Rectal smooth muscle tissue (tissue), 1 donor: ENCODE data around the gene JTB.
A peak's percentile ranks its signal among the peaks of the same experiment; 100 is the strongest.

Source experiments
- H3K27ac ChIP-seq: one replicate; pipeline ENCODE4 v1.7.0; 2013; ENCODE audit warnings: low read depth, low read length, inconsistent platforms
- H3K27me3 ChIP-seq: one replicate; pipeline ENCODE4 v1.7.0; 2013; ENCODE audit warnings: low read length; ENCODE audit not compliant: control insufficient read depth, insufficient read depth
- H3K36me3 ChIP-seq: one replicate; pipeline ENCODE4 v1.7.0; 2013; ENCODE audit warnings: low read length; ENCODE audit not compliant: control insufficient read depth, insufficient read depth
- H3K4me1 ChIP-seq: one replicate; pipeline ENCODE4 v1.7.0; 2013; ENCODE audit warnings: low read length; ENCODE audit not compliant: control insufficient read depth, insufficient read depth
- H3K4me3 ChIP-seq: one replicate; pipeline ENCODE4 v1.7.0; 2013; ENCODE audit warnings: low read length
- H3K9ac ChIP-seq: one replicate; pipeline ENCODE4 v1.7.0; 2013; ENCODE audit warnings: low read length

The JTB gene

GRCh38 chr1:153945131-153945794, 32.2 kb downstream of the JTB start:
- H3K27me3 ChIP-seq = no peaks in the 10 kb centered on the region
- peaks cover 42% of the 10 kb centered on the region for H3K36me3 ChIP-seq
- peak overlapping the region; percentile 70 for H3K4me3 ChIP-seq
- H3K27ac ChIP-seq = peak overlapping the region; percentile 88
- H3K4me1 ChIP-seq = peaks cover 9% of the 10 kb centered on the region
- H3K9ac ChIP-seq = peak overlapping the region; percentile 79

DNA sequence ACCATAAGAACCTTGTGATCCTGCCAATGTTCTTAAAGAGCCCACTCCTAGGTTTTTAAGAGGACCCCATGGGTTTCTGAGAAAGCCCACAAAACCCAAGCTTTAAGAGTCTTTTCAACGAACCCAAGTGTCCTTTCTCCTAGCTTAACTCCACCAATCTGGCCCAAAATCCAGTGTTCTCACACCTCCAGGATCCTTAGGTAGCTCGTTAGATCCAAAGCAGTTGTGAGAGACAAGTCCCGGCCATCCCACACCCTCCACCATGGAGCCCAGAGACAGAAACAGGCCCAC, 32.7 kb downstream of the JTB start:
- peak overlapping the region; percentile 18 for H3K9ac ChIP-seq
- peak overlapping the region; percentile 70 for H3K4me3 ChIP-seq
- H3K4me1 ChIP-seq = peaks cover 9% of the 10 kb centered on the region
- peak overlapping the region; percentile 88 for H3K27ac ChIP-seq
- no peaks in the 10 kb centered on the region for H3K27me3 ChIP-seq
- H3K36me3 ChIP-seq = peaks cover 39% of the 10 kb centered on the region

- H3K4me3 ChIP-seq = peak overlapping the region; percentile 70
- H3K27me3 ChIP-seq = no peaks in the 10 kb centered on the region
- peaks cover 9% of the 10 kb centered on the region for H3K4me1 ChIP-seq
- H3K9ac ChIP-seq = no peak overlapping the region
- H3K36me3 ChIP-seq = peaks cover 40% of the 10 kb centered on the region
- peak overlapping the region; percentile 88 for H3K27ac ChIP-seq
Observed at GRCh38 chr1:153944005-153944826, 33.3 kb downstream of the JTB start.

DNA sequence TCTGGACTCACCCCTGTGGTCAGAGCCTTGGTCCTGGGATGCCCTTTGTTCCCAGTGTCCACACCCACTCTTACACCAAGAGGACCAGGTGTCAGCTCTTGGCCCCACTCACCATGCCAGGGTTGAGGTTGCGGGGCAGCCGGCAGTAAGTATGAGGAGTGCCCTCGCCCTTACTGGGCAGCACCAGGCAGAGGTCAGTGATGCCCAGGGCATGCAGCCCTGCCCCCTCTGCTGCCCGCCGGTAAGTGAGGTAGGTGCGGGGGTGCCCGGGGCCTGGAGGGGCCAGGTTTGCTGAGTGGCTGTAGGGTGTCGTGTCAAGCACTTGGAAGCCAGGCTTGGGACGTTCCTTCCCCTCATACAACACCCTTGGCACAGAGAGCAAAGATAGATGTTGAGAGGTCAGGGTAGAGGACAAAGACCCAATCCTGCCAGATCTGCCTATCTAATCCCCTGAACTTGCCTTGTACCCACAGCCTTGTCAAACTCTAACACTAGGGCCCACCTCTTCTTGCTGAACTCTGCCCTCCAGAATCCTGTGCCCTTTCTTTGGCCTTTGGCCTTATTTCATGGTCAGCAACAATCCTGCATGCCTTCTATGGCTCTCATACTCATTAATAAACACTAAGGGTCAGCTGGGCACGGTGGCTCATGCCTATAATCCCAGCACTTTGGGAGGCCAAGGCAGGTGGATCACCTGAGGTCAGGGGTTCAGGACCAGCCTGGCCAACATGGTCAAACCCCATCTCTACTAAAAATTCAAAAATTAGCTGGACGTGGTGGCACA, 34.5 kb downstream of the JTB start:
- no peak overlapping the region for H3K9ac ChIP-seq
- no peak overlapping the region for H3K4me3 ChIP-seq
- peaks cover 32% of the 10 kb centered on the region for H3K36me3 ChIP-seq
- H3K4me1 ChIP-seq = peaks cover 9% of the 10 kb centered on the region
- H3K27ac ChIP-seq = no peak overlapping the region
- no peaks in the 10 kb centered on the region for H3K27me3 ChIP-seq

GRCh38 chr1:153941826-153942725, 35.4 kb downstream of the JTB start:
- no peak overlapping the region for H3K9ac ChIP-seq
- no peaks in the 10 kb centered on the region for H3K27me3 ChIP-seq
- H3K4me1 ChIP-seq = peaks cover 9% of the 10 kb centered on the region
- H3K4me3 ChIP-seq = no peak overlapping the region
- no peak overlapping the region for H3K27ac ChIP-seq
- H3K36me3 ChIP-seq = peaks cover 39% of the 10 kb centered on the region

- no peaks in the 10 kb centered on the region for H3K27me3 ChIP-seq
- no peak overlapping the region for H3K27ac ChIP-seq
- H3K4me3 ChIP-seq = no peak overlapping the region
- H3K36me3 ChIP-seq = peaks cover 52% of the 10 kb centered on the region
- no peak overlapping the region for H3K9ac ChIP-seq
- peaks cover 7% of the 10 kb centered on the region for H3K4me1 ChIP-seq
Observed at GRCh38 chr1:153940756-153941155, 36.7 kb downstream of the JTB start.

- Histone ChIP-seq H3K4me1 (no peaks in the 10 kb centered on the region), H3K27me3 (no peaks in the 10 kb centered on the region), H3K27ac (no peak overlapping the region), H3K36me3 (peaks cover 61% of the 10 kb centered on the region), H3K4me3 (no peak overlapping the region), H3K9ac (no peak overlapping the region)
Observed at GRCh38 chr1:153939476-153939875, 38.0 kb downstream of the JTB start.

DNA sequence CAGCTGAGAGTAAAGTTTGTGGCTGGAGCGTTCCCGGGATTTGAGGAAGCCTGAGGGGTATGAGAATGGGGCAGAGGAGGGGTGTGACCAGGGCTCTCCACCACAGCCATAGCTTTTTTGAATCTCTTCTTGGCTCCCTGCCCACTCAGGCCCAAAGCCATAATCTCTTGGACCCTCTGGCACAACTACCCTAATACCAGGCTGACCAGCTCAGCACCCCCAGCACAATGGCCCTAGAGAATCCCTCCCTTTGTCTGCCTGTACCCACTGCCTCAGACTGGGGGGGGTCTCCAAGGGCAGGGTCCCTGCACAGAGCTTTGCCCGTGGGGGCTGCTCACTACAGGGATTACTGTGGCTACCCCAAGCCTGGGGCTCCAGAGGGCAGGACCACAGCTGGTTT, 38.5 kb downstream of the JTB start:
- H3K36me3 ChIP-seq = peaks cover 61% of the 10 kb centered on the region
- H3K9ac ChIP-seq = no peak overlapping the region
- no peaks in the 10 kb centered on the region for H3K27me3 ChIP-seq
- no peak overlapping the region for H3K27ac ChIP-seq
- no peak overlapping the region for H3K4me3 ChIP-seq
- H3K4me1 ChIP-seq = no peaks in the 10 kb centered on the region

- H3K4me1 ChIP-seq = no peaks in the 10 kb centered on the region
- no peak overlapping the region for H3K9ac ChIP-seq
- H3K27ac ChIP-seq = no peak overlapping the region
- H3K4me3 ChIP-seq = no peak overlapping the region
- H3K27me3 ChIP-seq = no peaks in the 10 kb centered on the region
- peaks cover 57% of the 10 kb centered on the region for H3K36me3 ChIP-seq
Observed at GRCh38 chr1:153937331-153937730, 40.1 kb downstream of the JTB start.

GRCh38 chr1:153936011-153936802, 41.3 kb downstream of the JTB start:
- H3K4me3 ChIP-seq = no peak overlapping the region
- no peak overlapping the region for H3K9ac ChIP-seq
- no peak overlapping the region for H3K27ac ChIP-seq
- no peaks in the 10 kb centered on the region for H3K4me1 ChIP-seq
- peaks cover 57% of the 10 kb centered on the region for H3K36me3 ChIP-seq
- H3K27me3 ChIP-seq = no peaks in the 10 kb centered on the region

GRCh38 chr1:153934746-153935145, 42.7 kb downstream of the JTB start:
- Histone ChIP-seq H3K27me3 (no peaks in the 10 kb centered on the region), H3K4me1 (no peaks in the 10 kb centered on the region), H3K36me3 (peaks cover 51% of the 10 kb centered on the region), H3K27ac (no peak overlapping the region), H3K4me3 (no peak overlapping the region), H3K9ac (no peak overlapping the region)
